Stimulated activated CD8-positive, alpha-beta memory T cell treated with anti-CD3 and anti-CD28 coated beads, Interleukin-15, amount 100 ng/mL, for 1 hour (primary cell): ENCODE measurements around the gene TMEM134.
"Not testable (repeated sequence)": the region's sequence is repeated elsewhere in the genome, so short reads cannot be mapped to it uniquely, and the experiment has no call there.

Source experiments
- DNase-seq: peaks from one replicate; pipeline ENCODE4 v3.0.0-alpha.2; 2020; ENCODE audit warnings: low read depth

The TMEM134 gene

GRCh38 chr11:67468759-67469507, at the start of gene TMEM134:
Gene TMEM134 (minus strand): TSS chr11:67469251. CDS start chr11:67469192, 59 bp downstream.
- DNase-seq: peak; percentile 82

GRCh38 chr11:67517784-67518552, 48.9 kb upstream of the TMEM134 start:
- no peak for DNase-seq

- no peak for DNase-seq
Measured at GRCh38 chr11:67516806-67517205, 47.8 kb upstream of the TMEM134 start.

GRCh38 chr11:67514116-67514515, 45.1 kb upstream of the TMEM134 start:
- DNase-seq: no peak

GRCh38 chr11:67511558-67511957, 42.5 kb upstream of the TMEM134 start:
- DNase-seq: not testable (repeated sequence)

- no peak for DNase-seq
Measured at GRCh38 chr11:67510023-67510345, 40.9 kb upstream of the TMEM134 start.

- DNase-seq: peak; percentile 97
Measured at GRCh38 chr11:67508486-67509121, 39.6 kb upstream of the TMEM134 start.

- peak; percentile 91 for DNase-seq
Measured at GRCh38 chr11:67507864-67508485, 38.9 kb upstream of the TMEM134 start, which contains the start of gene CDK2AP2. Gene CDK2AP2 (minus strand): TSS chr11:67508162. CDS start chr11:67508082, 80 bp downstream.

- no peak for DNase-seq
Measured at GRCh38 chr11:67507242-67507863, 38.3 kb upstream of the TMEM134 start.

GRCh38 chr11:67506426-67507051, 37.5 kb upstream of the TMEM134 start:
- DNase-seq: no peak

- DNase-seq: peak; percentile 69
Measured at GRCh38 chr11:67505605-67506396, 36.8 kb upstream of the TMEM134 start.

GRCh38 chr11:67504950-67505581, 36.0 kb upstream of the TMEM134 start, which contains the start of gene PITPNM1:
Gene PITPNM1 (minus strand): TSS chr11:67505363. CDS start chr11:67504180, 1,183 bp downstream.
- DNase-seq: peak; percentile 47

GRCh38 chr11:67504005-67504949, 35.2 kb upstream of the TMEM134 start:
- no peak for DNase-seq

- DNase-seq: no peak
Measured at GRCh38 chr11:67503119-67504004, 34.3 kb upstream of the TMEM134 start.

- DNase-seq: no peak
Measured at GRCh38 chr11:67502328-67502979, 33.4 kb upstream of the TMEM134 start.

GRCh38 chr11:67501854-67502253, 32.8 kb upstream of the TMEM134 start:
- no peak for DNase-seq
